NCI-H748 (cell line): Measurements from ENCODE around the gene STRN4.
A peak's percentile ranks its signal among the peaks of the same experiment; 100 is the strongest.
"Not testable (repeated sequence)": the region's sequence is repeated elsewhere in the genome, so short reads cannot be mapped to it uniquely, and the experiment has no call there.

Source experiments
- DNase-seq: peaks from one replicate; lab custom pipeline; 2025; ENCODE audit not compliant: unreplicated experiment; lab: John Stamatoyannopoulos, UW

The STRN4 gene

GRCh38 chr19:46775642-46776258 is 29.5 kb upstream of the STRN4 start:
- DNase-seq = no peak

GRCh38 chr19:46773018-46773399 is 26.8 kb upstream of the STRN4 start:
- DNase-seq = no peak

- no peak for DNase-seq
These were observed 26.1 kb upstream of the STRN4 start for GRCh38 chr19:46772170-46773017.

- not testable (repeated sequence) for DNase-seq
These were observed 22.5 kb upstream of the STRN4 start for GRCh38 chr19:46768746-46769145.

GRCh38 chr19:46766569-46767317 is 20.5 kb upstream of the STRN4 start:
- DNase-seq = peak; percentile 79

GRCh38 chr19:46764817-46765291 is 18.6 kb upstream of the STRN4 start:
- DNase-seq = peak; percentile 45

GRCh38 chr19:46762245-46762890 is 16.1 kb upstream of the STRN4 start:
- peak; percentile 59 for DNase-seq

- DNase-seq = no peak
These were observed 15.2 kb upstream of the STRN4 start for GRCh38 chr19:46761418-46761831.

GRCh38 chr19:46760897-46761296 is 14.6 kb upstream of the STRN4 start:
- not testable (repeated sequence) for DNase-seq

GRCh38 chr19:46760363-46760762 is 14.1 kb upstream of the STRN4 start:
- DNase-seq = no peak

- no peak for DNase-seq
These were observed 13.6 kb upstream of the STRN4 start for GRCh38 chr19:46759817-46760333.

GRCh38 chr19:46759206-46759605 is 13.0 kb upstream of the STRN4 start:
- no peak for DNase-seq

GRCh38 chr19:46756544-46756888 is 10.3 kb upstream of the STRN4 start:
- DNase-seq = no peak

- no peak for DNase-seq
These were observed 9.7 kb upstream of the STRN4 start for GRCh38 chr19:46755853-46756543.

- no peak for DNase-seq
These were observed 9.0 kb upstream of the STRN4 start for GRCh38 chr19:46755077-46755852.

GRCh38 chr19:46753420-46754155 is 7.3 kb upstream of the STRN4 start:
- DNase-seq = peak; percentile 76

GRCh38 chr19:46748325-46749109 is 2.3 kb upstream of the STRN4 start:
- peak; percentile 63 for DNase-seq
